ENCODE measurements around the gene ATRNL1.
"Not testable (repeated sequence)": the region's sequence is repeated elsewhere in the genome, so short reads cannot be mapped to it uniquely, and the experiment has no call there.

The ATRNL1 gene

DNA sequence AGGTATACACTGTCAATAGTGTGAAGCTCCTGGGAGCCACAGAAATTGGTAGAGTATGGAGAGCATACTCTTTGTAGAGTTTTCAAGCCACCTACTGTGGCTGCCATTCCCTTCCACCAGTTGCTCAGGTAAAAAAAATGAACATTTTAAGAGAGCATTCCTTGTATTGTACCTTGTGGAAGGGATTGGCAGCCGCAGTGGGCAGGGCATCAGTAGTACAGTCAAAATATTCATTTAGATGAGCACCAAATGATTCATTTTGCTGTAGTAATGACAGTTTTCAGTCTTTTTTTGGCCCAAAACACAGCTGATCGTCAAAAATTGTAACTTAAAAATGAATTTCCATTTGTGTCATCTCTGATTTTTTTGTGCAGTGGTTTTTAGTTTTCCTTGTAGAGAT, 304.9 kb downstream of the ATRNL1 start:
- Histone ChIP-seq H3K4me1 (ENCODE audit: low read length) (no peaks in the 10 kb centered on the region), H3K9ac (ENCODE audit: low read length) (no peak overlapping the region), H3K27me3 (replicated peaks; ENCODE audit: insufficient read depth, low read length) (no peaks in the 10 kb centered on the region), H3K4me2 (ENCODE audit: low read depth, low read length) (no peak overlapping the region), H3K4me3 (ENCODE audit: low read length) (no peak overlapping the region), H2AFZ (ENCODE audit: low read length) (no peak overlapping the region), H3K36me3 (replicated peaks; ENCODE audit: insufficient read depth, low read length) (no peaks in the 10 kb centered on the region), H3K27ac (ENCODE audit: low read length) (no peak overlapping the region), H4K20me1 (ENCODE audit: insufficient read depth, low read length) (no peaks in the 10 kb centered on the region), H3K79me2 (ENCODE audit: low read length) (no peaks in the 10 kb centered on the region), H3F3A (ENCODE audit: insufficient read depth, low read length) (no peaks in the 10 kb centered on the region), H3K9me3 (replicated peaks; ENCODE audit: insufficient read depth, low read length) (no peaks in the 10 kb centered on the region), H3K9me2 (replicated peaks; ENCODE audit: insufficient read depth, low read length) (no peaks in the 10 kb centered on the region)
- no peak for DNase-seq
- TF ChIP-seq EZH2phosphoT487 (IDR thresholded peaks at IDR 0.05; ENCODE audit: low read length) (no peak), EZH2 (optimal IDR thresholded peaks at IDR 0.05; ENCODE audit: low read depth, low read length) (no peak)

DNA sequence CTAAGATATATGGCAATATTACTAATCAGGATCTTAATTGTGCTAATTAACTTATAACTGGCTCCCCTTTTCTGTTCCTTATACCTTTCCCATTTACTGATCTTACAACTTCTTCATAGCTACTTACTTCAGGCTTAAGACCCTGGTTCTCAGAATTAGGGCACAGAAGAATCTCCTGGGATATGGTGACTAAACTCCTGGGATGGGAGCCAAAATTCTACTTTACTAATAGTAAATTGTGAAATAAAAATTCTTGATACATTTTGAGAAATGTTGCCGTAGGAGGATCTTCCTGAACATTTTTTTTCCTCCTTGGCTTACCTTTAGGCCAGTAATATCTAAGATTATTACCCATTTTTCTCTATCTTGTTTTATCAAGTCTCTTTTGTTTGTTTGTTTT, 309.5 kb downstream of the ATRNL1 start:
- no peak overlapping the region for H2AFZ ChIP-seq (ENCODE audit: low read length)
- H3K9ac ChIP-seq (ENCODE audit: low read length) = no peak overlapping the region
- no peaks in the 10 kb centered on the region for H3K36me3 ChIP-seq (replicated peaks; ENCODE audit: insufficient read depth, low read length)
- H3K9me2 ChIP-seq (replicated peaks; ENCODE audit: insufficient read depth, low read length) = no peaks in the 10 kb centered on the region
- H3K79me2 ChIP-seq (ENCODE audit: low read length) = no peaks in the 10 kb centered on the region
- no peaks in the 10 kb centered on the region for H3K4me1 ChIP-seq (ENCODE audit: low read length)
- H3K9me3 ChIP-seq (replicated peaks; ENCODE audit: insufficient read depth, low read length) = no peaks in the 10 kb centered on the region
- no peak overlapping the region for H3K27ac ChIP-seq (ENCODE audit: low read length)
- H3K4me2 ChIP-seq (ENCODE audit: low read depth, low read length) = no peak overlapping the region
- no peak overlapping the region for H3K4me3 ChIP-seq (ENCODE audit: low read length)
- H3F3A ChIP-seq (ENCODE audit: insufficient read depth, low read length) = no peaks in the 10 kb centered on the region
- H4K20me1 ChIP-seq (ENCODE audit: insufficient read depth, low read length) = no peaks in the 10 kb centered on the region
- H3K27me3 ChIP-seq (replicated peaks; ENCODE audit: insufficient read depth, low read length) = no peaks in the 10 kb centered on the region
- no peak for DNase-seq
- TF ChIP-seq EZH2phosphoT487 (IDR thresholded peaks at IDR 0.05; ENCODE audit: low read length) (no peak), EZH2 (optimal IDR thresholded peaks at IDR 0.05; ENCODE audit: low read depth, low read length) (no peak)
- TF ChIP-seq, protein P1, sequence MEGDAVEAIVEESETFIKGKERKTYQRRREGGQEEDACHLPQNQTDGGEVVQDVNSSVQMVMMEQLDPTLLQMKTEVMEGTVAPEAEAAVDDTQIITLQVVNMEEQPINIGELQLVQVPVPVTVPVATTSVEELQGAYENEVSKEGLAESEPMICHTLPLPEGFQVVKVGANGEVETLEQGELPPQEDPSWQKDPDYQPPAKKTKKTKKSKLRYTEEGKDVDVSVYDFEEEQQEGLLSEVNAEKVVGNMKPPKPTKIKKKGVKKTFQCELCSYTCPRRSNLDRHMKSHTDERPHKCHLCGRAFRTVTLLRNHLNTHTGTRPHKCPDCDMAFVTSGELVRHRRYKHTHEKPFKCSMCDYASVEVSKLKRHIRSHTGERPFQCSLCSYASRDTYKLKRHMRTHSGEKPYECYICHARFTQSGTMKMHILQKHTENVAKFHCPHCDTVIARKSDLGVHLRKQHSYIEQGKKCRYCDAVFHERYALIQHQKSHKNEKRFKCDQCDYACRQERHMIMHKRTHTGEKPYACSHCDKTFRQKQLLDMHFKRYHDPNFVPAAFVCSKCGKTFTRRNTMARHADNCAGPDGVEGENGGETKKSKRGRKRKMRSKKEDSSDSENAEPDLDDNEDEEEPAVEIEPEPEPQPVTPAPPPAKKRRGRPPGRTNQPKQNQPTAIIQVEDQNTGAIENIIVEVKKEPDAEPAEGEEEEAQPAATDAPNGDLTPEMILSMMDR (IDR thresholded peaks at IDR 0.05; ENCODE audit: low read length) = no peak

DNA sequence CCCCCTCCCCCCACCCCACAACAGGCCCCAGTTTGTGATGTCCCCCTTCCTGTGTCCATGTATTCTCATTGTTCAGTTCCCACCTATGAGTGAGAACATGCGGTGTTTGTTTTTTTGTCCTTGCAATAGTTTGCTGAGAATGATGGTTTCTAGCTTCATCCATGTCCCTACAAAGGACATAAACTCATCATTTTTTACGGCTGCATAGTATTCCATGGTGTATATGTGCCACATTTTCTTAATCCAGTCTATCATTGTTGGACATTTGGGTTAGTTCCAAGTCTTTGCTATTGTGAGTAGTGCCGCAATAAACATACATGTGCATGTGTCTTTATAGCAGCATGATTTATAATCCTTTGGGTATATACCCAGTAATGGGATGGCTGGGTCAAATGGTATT, 312.7 kb downstream of the ATRNL1 start:
- not testable (repeated sequence) for H3K27me3 ChIP-seq (replicated peaks; ENCODE audit: insufficient read depth, low read length); DNase-seq

DNA sequence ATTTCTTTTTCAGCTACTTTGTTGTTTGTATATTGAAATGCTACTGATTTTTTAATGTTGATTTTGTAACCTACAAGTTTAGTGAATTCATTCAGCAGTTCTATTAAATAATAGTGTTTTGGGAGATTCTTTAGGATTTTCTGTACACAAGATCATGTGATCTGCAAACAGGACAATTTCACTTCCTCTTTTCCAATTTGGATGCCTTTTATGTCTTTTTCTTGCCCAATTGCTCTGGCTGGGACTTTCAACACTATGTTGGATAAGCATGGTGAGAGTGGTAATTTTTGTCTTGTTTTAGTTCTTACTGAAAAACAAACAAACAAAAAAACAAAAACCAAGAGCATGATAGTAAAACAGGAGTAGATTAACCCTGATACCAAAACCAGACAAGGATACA, 316.2 kb downstream of the ATRNL1 start:
- DNase-seq = no peak
- Histone ChIP-seq H3K9me3 (replicated peaks; ENCODE audit: insufficient read depth, low read length) (no peaks in the 10 kb centered on the region), H3K4me3 (ENCODE audit: low read length) (no peak overlapping the region), H3F3A (ENCODE audit: insufficient read depth, low read length) (no peaks in the 10 kb centered on the region), H3K79me2 (ENCODE audit: low read length) (no peaks in the 10 kb centered on the region), H3K9me2 (replicated peaks; ENCODE audit: insufficient read depth, low read length) (no peaks in the 10 kb centered on the region), H3K36me3 (replicated peaks; ENCODE audit: insufficient read depth, low read length) (no peaks in the 10 kb centered on the region), H3K4me2 (ENCODE audit: low read depth, low read length) (no peak overlapping the region), H3K4me1 (ENCODE audit: low read length) (no peaks in the 10 kb centered on the region), H4K20me1 (ENCODE audit: insufficient read depth, low read length) (no peaks in the 10 kb centered on the region), H3K27ac (ENCODE audit: low read length) (no peak overlapping the region), H3K9ac (ENCODE audit: low read length) (no peak overlapping the region), H3K27me3 (replicated peaks; ENCODE audit: insufficient read depth, low read length) (no peaks in the 10 kb centered on the region), H2AFZ (ENCODE audit: low read length) (no peak overlapping the region)
- no peak for TF ChIP-seq EZH2phosphoT487 (IDR thresholded peaks at IDR 0.05; ENCODE audit: low read length)

More for the DNA sequence above, 312.7 kb downstream of the ATRNL1 start:
- not testable (repeated sequence) for H3K9me3 ChIP-seq (replicated peaks; ENCODE audit: insufficient read depth, low read length); H3K9me2 ChIP-seq (replicated peaks; ENCODE audit: insufficient read depth, low read length); H2AFZ ChIP-seq (ENCODE audit: low read length); H3K4me2 ChIP-seq (ENCODE audit: low read depth, low read length); H3K4me1 ChIP-seq (ENCODE audit: low read length); H3K36me3 ChIP-seq (replicated peaks; ENCODE audit: insufficient read depth, low read length); H3K4me3 ChIP-seq (ENCODE audit: low read length); H3F3A ChIP-seq (ENCODE audit: insufficient read depth, low read length); H3K27ac ChIP-seq (ENCODE audit: low read length); H3K9ac ChIP-seq (ENCODE audit: low read length); H4K20me1 ChIP-seq (ENCODE audit: insufficient read depth, low read length); H3K79me2 ChIP-seq (ENCODE audit: low read length)

DNA sequence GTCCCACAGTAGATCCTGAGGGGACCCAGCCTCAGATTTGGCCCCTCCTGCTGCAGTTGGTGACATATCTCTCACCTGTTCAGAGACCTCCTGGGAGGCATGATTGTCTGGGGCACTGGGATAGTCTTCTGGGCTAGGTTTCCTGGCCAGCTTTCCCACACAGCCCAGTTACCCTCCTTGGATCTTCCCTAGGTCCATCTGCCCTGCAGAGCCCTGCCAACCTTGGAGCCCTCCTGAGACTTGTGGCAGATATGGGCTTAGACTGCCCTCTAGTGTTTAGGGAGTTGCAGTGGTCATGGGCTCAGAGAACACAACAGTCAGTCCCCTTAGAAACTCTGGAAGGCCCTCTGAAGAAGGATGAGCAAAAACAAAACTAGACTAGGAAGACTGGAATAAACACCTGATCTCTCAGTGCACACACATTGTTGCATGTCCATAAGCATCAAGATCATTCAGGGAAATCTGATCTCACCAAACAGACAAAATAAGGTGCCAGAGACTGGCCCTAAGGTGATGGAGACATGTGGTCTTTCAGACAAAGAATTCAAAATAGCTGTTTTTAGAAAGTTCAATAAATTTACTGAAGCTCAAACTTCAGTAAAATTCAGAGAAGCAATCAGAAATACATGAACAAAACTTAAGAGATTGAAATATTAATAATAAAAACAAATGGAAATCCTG, 324.6 kb downstream of the ATRNL1 start:
- Histone ChIP-seq H3K79me2 (ENCODE audit: low read length) (no peaks in the 10 kb centered on the region), H4K20me1 (ENCODE audit: insufficient read depth, low read length) (no peaks in the 10 kb centered on the region), H3K27me3 (replicated peaks; ENCODE audit: insufficient read depth, low read length) (no peaks in the 10 kb centered on the region), H3F3A (ENCODE audit: insufficient read depth, low read length) (no peaks in the 10 kb centered on the region), H3K36me3 (replicated peaks; ENCODE audit: insufficient read depth, low read length) (no peaks in the 10 kb centered on the region), H3K4me1 (ENCODE audit: low read length) (no peaks in the 10 kb centered on the region), H3K9me3 (replicated peaks; ENCODE audit: insufficient read depth, low read length) (no peaks in the 10 kb centered on the region), H3K9me2 (replicated peaks; ENCODE audit: insufficient read depth, low read length) (no peaks in the 10 kb centered on the region), H2AFZ (ENCODE audit: low read length) (no peak overlapping the region), H3K4me3 (ENCODE audit: low read length) (no peak overlapping the region), H3K9ac (ENCODE audit: low read length) (no peak overlapping the region), H3K27ac (ENCODE audit: low read length) (no peak overlapping the region), H3K4me2 (ENCODE audit: low read depth, low read length) (no peak overlapping the region)
- DNase-seq = peak; percentile 68
- TF ChIP-seq EZH2 (optimal IDR thresholded peaks at IDR 0.05; ENCODE audit: low read depth, low read length) = no peak
- no peak for TF ChIP-seq EZH2phosphoT487 (IDR thresholded peaks at IDR 0.05; ENCODE audit: low read length)
- TF ChIP-seq, protein P1 (IDR thresholded peaks at IDR 0.05; ENCODE audit: low read length) = peak; percentile 86

Data from MM.1S (cell line).